ENCODE data around the gene GORAB. TPM values are rescaled to one million over a fixed set of nuclear protein-coding genes. Genes with fewer than 3 reads are reported as not detected.

The GORAB gene
- total and polyA plus RNA-seq, 8 donors, result 3.5 to 148 (median 6.5) TPM

- WGBS, 5 donors, result 93 to 98% (median 97%) methylated on average over 1 of the region's 1 CpG
- Histone ChIP-seq H3K4me1 (no peaks in the 10 kb centered on the region), H3K27ac (no peak overlapping the region), H3K4me3 (no peak overlapping the region), H3K27me3 (no peaks in the 10 kb centered on the region), H3K36me3 (peaks cover 19 to 98% (median 95%) of the 10 kb centered on the region in 4 donors), H3K9me3 (no peaks in the 10 kb centered on the region)
- no peak for DNase-seq
- TF ChIP-seq EP300 (IDR thresholded peaks at IDR 0.05) (no peak), POLR2AphosphoS5 (IDR thresholded peaks at IDR 0.05) (no peak), CTCF (IDR thresholded peaks at IDR 0.05) (no peak), POLR2A (IDR thresholded peaks at IDR 0.05) (no peak)
- intact Hi-C loops (cut with DNase I; ENCODE audit: low total_unique reads), result no loop called here
These were observed 15.3 kb downstream of the GORAB start for GRCh38 chr1:170547255-170547654.

GRCh38 chr1:170548497-170548896, 16.5 kb downstream of the GORAB start:
- intact Hi-C loops (cut with DNase I; ENCODE audit: low total_unique reads), result no loop called here
- TF ChIP-seq POLR2A (IDR thresholded peaks at IDR 0.05) (no peak), CTCF (IDR thresholded peaks at IDR 0.05) (no peak), EP300 (IDR thresholded peaks at IDR 0.05) (no peak), POLR2AphosphoS5 (IDR thresholded peaks at IDR 0.05) (no peak)
- Histone ChIP-seq H3K4me3 (no peak overlapping the region), H3K9me3 (no peaks in the 10 kb centered on the region), H3K27me3 (no peaks in the 10 kb centered on the region), H3K36me3 (peaks cover 28 to 96% (median 92%) of the 10 kb centered on the region in 4 donors), H3K27ac (no peak overlapping the region), H3K4me1 (no peaks in the 10 kb centered on the region)
- DNase-seq, result no peak

GRCh38 chr1:170555370-170555769, 23.4 kb downstream of the GORAB start:
- peaks cover 0 to 13% (median 9%) of the 10 kb centered on the region in 4 donors for H3K9me3 ChIP-seq
- no peak for DNase-seq
- TF ChIP-seq POLR2AphosphoS5 (IDR thresholded peaks at IDR 0.05), result no peak
- no peak for TF ChIP-seq EP300 (IDR thresholded peaks at IDR 0.05)
- no peak for TF ChIP-seq POLR2A (IDR thresholded peaks at IDR 0.05)
- no peak for TF ChIP-seq CTCF (IDR thresholded peaks at IDR 0.05)
- H3K4me1 ChIP-seq, result no peaks in the 10 kb centered on the region
- WGBS, 5 donors, result 86 to 100% (median 97%) methylated on average over 1 of the region's 1 CpG
- H3K36me3 ChIP-seq, result peaks cover 17 to 46% (median 41%) of the 10 kb centered on the region in 4 donors
- intact Hi-C loops (cut with DNase I; ENCODE audit: low total_unique reads), result no loop called here
- H3K27me3 ChIP-seq, result no peaks in the 10 kb centered on the region
- H3K27ac ChIP-seq, result no peak overlapping the region
- no peak overlapping the region for H3K4me3 ChIP-seq

- Histone ChIP-seq H3K4me3 (no peak overlapping the region), H3K36me3 (peaks cover 15 to 30% (median 25%) of the 10 kb centered on the region in 4 donors), H3K4me1 (no peaks in the 10 kb centered on the region), H3K9me3 (peaks cover 0 to 13% (median 9%) of the 10 kb centered on the region in 4 donors), H3K27ac (no peak overlapping the region), H3K27me3 (no peaks in the 10 kb centered on the region)
- DNase-seq, result no peak
- TF ChIP-seq EP300 (IDR thresholded peaks at IDR 0.05) (no peak), POLR2AphosphoS5 (IDR thresholded peaks at IDR 0.05) (no peak), POLR2A (IDR thresholded peaks at IDR 0.05) (no peak), CTCF (IDR thresholded peaks at IDR 0.05) (no peak)
- intact Hi-C loops (cut with DNase I; ENCODE audit: low total_unique reads), result no loop called here
These were observed 25.0 kb downstream of the GORAB start for GRCh38 chr1:170556917-170557316.
